ENCODE results near the gene KRTAP6-1.

DNA sequence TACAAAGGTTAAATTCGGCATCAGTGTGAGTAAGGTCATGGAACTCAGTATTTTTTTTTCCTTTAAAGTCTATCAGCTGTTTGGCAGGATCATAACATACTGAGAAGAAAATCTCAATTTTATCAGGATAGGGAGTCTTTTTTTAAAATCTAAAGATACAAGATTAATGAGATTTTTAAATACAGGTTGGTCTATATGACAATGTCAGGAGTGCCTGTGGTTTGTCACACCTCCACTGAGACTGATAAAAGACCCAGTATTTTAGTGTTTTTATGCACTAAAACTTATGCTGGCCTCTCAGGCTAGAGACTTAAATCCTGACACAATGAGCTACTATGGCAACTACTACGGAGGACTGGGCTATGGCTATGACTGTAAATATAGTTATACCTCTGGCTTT, 28.8 kb upstream of the KRTAP6-1 start, which contains the start of gene KRTAP20-3:
- TF ChIP-seq POLR2A (IDR thresholded peaks at IDR 0.05; ENCODE audit: low read length) (no peak), GATA1 (IDR thresholded peaks at IDR 0.05; ENCODE audit: low read depth, low read length) (no peak)

Measured in erythroblast (primary cell).